ENCODE measurements around the gene LEAP2.

Gene LEAP2

GRCh38 chr5:132856011-132856410 lies 17.5 kb upstream of the LEAP2 start:
- no peak for DNase-seq (ENCODE audit: extremely low read depth, low read depth)
- no peak overlapping the region for H3K4me3 ChIP-seq (replicated peaks; ENCODE audit: low read depth, low read length)
- TF ChIP-seq CTCF (IDR thresholded peaks at IDR 0.05; ENCODE audit: low read depth, low read length, missing control alignments), result no peak

- H3K4me3 ChIP-seq (replicated peaks; ENCODE audit: low read depth, low read length), result no peak overlapping the region
- TF ChIP-seq CTCF (IDR thresholded peaks at IDR 0.05; ENCODE audit: low read depth, low read length, missing control alignments), result no peak
- DNase-seq (ENCODE audit: extremely low read depth, low read depth), result no peak
Observed at GRCh38 chr5:132859889-132860437, 13.5 kb upstream of the LEAP2 start.

GRCh38 chr5:132860742-132861141 lies 12.7 kb upstream of the LEAP2 start:
- DNase-seq (ENCODE audit: extremely low read depth, low read depth), result no peak
- no peak overlapping the region for H3K4me3 ChIP-seq (replicated peaks; ENCODE audit: low read depth, low read length)
- no peak for TF ChIP-seq CTCF (IDR thresholded peaks at IDR 0.05; ENCODE audit: low read depth, low read length, missing control alignments)

GRCh38 chr5:132865668-132866341 lies 7.7 kb upstream of the LEAP2 start:
- no peak for DNase-seq (ENCODE audit: extremely low read depth, low read depth)
- TF ChIP-seq CTCF (IDR thresholded peaks at IDR 0.05; ENCODE audit: low read depth, low read length, missing control alignments), result no peak
- peak overlapping the region; percentile 80 for H3K4me3 ChIP-seq (replicated peaks; ENCODE audit: low read depth, low read length)

GRCh38 chr5:132866342-132867045 lies 7.0 kb upstream of the LEAP2 start, which contains the start of the genes GDF9 and UQCRQ:
Gene GDF9 (minus strand): TSS chr5:132866469. CDS start chr5:132864533, 1,936 bp downstream.
Gene UQCRQ (plus strand): TSS chr5:132866642. CDS start chr5:132866882, 240 bp downstream.
- peak; percentile 98 for DNase-seq (ENCODE audit: extremely low read depth, low read depth)
- H3K4me3 ChIP-seq (replicated peaks; ENCODE audit: low read depth, low read length), result peak within 1 kb of the TSS; percentile 80

GRCh38 chr5:132867046-132867451 lies 6.4 kb upstream of the LEAP2 start:
- no peak for DNase-seq (ENCODE audit: extremely low read depth, low read depth)
- TF ChIP-seq CTCF (IDR thresholded peaks at IDR 0.05; ENCODE audit: low read depth, low read length, missing control alignments), result no peak
- H3K4me3 ChIP-seq (replicated peaks; ENCODE audit: low read depth, low read length), result peak overlapping the region; percentile 80

More at GRCh38 chr5:132866342-132867045, 7.0 kb upstream of the LEAP2 start, which contains the start of the genes GDF9 and UQCRQ:
- no peak for TF ChIP-seq CTCF (IDR thresholded peaks at IDR 0.05; ENCODE audit: low read depth, low read length, missing control alignments)

Measured in HFF-Myc (cell line).